Activated T-cell treated with anti-CD3 and anti-CD28 coated beads, Interleukin-2, amount 50 U/mL, for 24 hours (primary cell): ENCODE data around the gene ADPRHL1.
"Not testable (repeated sequence)": the region's sequence is repeated elsewhere in the genome, so short reads cannot be mapped to it uniquely, and the experiment has no call there.

Experiments
- DNase-seq: peaks from one replicate; pipeline ENCODE4 v3.0.0-alpha.2; 2020
- H3K27ac Mint-ChIP-seq: 2 replicates; pipeline ENCODE4 v1.8.0; 2020; ENCODE audit warnings: mild to moderate bottlenecking, mixed read lengths
- H3K27me3 Mint-ChIP-seq: 2 replicates; pipeline ENCODE4 v1.8.0; 2020; ENCODE audit warnings: mixed read lengths
- H3K36me3 Mint-ChIP-seq: 2 replicates; pipeline ENCODE4 v1.8.0; 2020; ENCODE audit warnings: low read depth, mixed read lengths
- H3K4me1 Mint-ChIP-seq: 2 replicates; pipeline ENCODE4 v1.8.0; 2020; ENCODE audit warnings: low read depth, mixed read lengths
- H3K4me3 Mint-ChIP-seq: 2 replicates; pipeline ENCODE4 v1.8.0; 2020; ENCODE audit warnings: mild to moderate bottlenecking, moderate library complexity, mixed read lengths
- H3K9me3 Mint-ChIP-seq: 2 replicates; pipeline ENCODE4 v1.8.0; 2020; ENCODE audit warnings: mixed read lengths

The ADPRHL1 gene

DNA sequence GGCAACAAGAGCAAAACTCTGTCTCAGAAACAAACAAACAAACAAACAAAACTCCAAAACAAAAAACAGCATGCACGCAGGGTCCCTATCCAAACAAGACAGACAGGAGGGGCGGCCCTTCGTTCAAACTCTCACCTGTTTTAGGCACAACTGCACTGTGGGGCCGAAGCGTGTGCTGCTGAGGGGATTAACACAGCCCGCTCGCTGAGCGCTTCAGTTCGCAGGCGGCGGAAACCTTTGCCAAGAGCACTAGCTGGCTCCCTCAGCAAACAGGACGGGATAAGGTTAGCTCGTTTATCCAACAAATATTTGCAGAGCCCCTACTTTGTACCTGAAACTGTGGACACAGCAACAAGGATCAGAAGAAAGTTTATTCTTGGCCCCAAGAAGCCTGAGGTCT lies 1.6 kb upstream of the ADPRHL1 start:
- no peak overlapping the region for H3K27ac Mint-ChIP-seq
- H3K36me3 Mint-ChIP-seq = peaks cover 68% of the 10 kb centered on the region
- H3K4me1 Mint-ChIP-seq = no peaks in the 10 kb centered on the region
- H3K9me3 Mint-ChIP-seq = no peaks in the 10 kb centered on the region
- H3K4me3 Mint-ChIP-seq = no peak overlapping the region
- DNase-seq = peak; percentile 2
- H3K27me3 Mint-ChIP-seq = no peaks in the 10 kb centered on the region

DNA sequence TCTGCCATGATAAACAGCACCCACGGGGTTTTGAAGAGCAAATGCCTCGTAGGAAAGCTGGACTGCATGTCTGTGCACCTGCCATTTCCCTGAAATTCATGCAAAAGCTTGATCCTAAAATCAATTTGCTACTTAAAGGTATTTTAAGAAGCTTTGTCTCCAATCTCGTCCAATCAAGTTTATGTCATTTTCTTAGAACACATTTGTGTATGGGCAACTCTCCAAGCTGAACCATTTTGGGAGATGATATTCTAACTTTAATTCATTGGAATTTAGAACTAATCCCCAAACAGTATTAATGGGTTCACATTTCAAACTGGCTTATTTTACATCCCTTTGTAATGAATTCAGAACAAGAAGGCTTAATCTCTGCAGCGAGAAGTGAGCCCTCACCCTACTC lies 822 bp downstream of the ADPRHL1 start:
- DNase-seq = no peak
- H3K9me3 Mint-ChIP-seq = no peaks in the 10 kb centered on the region
- no peaks in the 10 kb centered on the region for H3K4me1 Mint-ChIP-seq
- no peaks in the 10 kb centered on the region for H3K27me3 Mint-ChIP-seq
- H3K4me3 Mint-ChIP-seq = no peak overlapping the region
- H3K27ac Mint-ChIP-seq = no peak overlapping the region
- H3K36me3 Mint-ChIP-seq = peaks cover 44% of the 10 kb centered on the region

DNA sequence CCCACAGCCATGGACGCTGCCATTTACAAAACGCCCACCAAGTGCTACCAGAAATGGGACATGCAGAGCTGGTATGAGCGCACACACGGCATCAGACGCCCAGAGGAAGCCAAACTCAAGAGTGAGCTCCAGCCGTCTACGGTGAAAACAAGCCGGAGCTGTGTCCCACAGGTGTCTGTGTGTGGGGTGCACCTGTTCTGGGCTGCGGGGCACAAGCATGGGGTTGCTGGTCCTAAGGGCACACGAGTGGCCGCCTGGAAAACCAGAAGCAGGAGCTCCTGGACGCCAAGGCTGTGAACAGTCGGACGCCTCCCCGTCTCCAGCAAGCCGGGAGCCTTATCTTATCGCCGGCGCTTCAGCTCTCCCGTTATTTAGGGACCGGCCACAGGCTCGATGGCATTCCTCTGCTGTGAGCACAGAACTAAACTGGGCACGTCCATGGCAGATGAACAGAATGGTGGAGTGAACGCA lies 1.3 kb downstream of the ADPRHL1 start:
- DNase-seq = no peak
- Mint-ChIP-seq H3K9me3 (no peaks in the 10 kb centered on the region), H3K4me1 (no peaks in the 10 kb centered on the region), H3K4me3 (no peak overlapping the region), H3K36me3 (peaks cover 40% of the 10 kb centered on the region), H3K27ac (no peak overlapping the region), H3K27me3 (no peaks in the 10 kb centered on the region)

DNA sequence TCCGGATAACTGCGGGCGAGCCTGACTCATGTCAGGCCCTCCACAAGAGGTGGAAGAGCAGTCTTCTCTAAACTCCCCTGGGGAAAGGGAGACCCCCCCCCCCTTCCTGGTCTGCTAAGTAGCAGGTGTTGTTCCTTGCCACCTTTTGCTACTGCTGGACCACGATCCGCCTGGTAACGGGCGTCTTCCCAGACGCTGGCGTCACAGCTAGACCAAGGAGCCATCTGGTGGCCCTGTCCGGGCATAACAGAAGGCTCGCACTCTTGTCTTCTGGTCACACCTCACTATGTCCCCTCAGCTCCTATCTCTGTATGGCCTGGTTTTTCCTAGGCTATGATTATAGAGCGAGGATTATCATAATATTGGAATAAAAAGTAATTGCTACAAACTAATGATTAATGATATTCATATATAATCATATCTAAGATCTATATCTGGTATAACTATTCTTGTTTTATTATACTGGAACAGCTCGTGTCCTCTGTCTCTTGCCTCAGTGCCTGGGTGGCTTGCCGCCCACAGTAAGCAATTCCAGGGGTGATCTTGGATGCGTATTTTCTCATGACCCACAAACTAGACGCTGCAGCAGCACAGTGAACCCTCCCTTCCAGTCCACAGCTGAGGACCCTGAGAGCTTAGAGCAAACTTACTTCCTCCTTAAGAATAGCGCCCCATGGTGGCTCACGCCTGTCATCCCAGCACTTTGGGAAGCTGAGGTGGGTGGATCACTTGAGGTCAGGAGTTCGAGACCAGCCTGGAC lies 2.2 kb downstream of the ADPRHL1 start:
- not testable (repeated sequence) for H3K9me3 Mint-ChIP-seq, DNase-seq, H3K27me3 Mint-ChIP-seq, H3K4me3 Mint-ChIP-seq, H3K27ac Mint-ChIP-seq, H3K4me1 Mint-ChIP-seq
- H3K36me3 Mint-ChIP-seq = peaks cover 33% of the 10 kb centered on the region

DNA sequence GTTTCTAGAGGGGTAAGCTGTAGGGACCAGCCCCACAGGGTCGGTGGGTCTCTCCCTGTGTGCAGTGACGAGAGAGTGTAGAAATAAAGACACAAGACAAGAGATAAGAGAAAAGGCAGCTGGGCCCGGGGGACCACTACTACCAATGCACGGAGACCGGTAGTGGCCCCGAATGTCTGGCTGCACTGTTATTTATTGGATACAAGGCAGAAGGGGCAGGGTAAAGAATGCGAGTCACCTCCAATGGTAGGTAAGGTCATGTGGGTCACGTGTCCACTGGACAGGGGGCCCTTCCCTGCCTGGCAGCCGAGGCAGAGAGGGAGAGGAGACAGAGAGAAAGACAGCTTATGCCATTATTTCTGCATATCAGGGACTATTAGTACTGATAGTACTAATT lies 2.9 kb downstream of the ADPRHL1 start:
- H3K4me1 Mint-ChIP-seq, DNase-seq, H3K4me3 Mint-ChIP-seq, H3K27ac Mint-ChIP-seq, H3K27me3 Mint-ChIP-seq, H3K9me3 Mint-ChIP-seq: not testable (repeated sequence)
- H3K36me3 Mint-ChIP-seq = peaks cover 26% of the 10 kb centered on the region

DNA sequence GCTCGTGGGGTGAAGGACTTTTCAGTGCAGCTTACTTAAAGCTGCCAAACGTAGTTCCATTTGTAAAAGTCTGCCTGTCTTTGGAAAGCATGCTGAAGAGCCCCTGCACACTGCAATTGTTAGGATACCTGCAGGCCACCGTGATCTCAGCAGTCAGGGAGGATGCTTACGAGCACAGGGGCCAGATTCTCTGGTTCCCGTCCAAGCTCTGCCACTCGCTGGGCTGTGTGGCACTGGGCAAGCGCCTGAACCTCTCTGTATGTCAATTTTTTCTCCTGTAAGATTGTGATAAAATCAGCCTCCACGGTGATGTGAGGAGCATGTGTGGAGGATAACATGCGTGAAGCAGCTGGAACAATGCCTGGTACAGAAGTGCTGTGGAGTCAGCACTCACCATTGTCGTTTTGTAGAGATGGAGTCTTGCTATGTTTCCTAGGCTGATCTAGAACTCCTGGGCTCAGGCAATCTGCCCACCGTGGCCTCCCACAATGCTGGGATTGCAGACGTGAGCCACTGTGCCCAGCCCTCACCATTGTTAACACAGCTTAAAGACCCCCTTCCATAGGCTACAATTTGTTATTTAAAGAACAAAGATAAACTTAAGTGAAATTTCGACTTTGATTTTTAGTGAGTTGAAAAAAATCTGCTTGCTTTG lies 3.5 kb downstream of the ADPRHL1 start:
- Mint-ChIP-seq H3K27me3 (no peaks in the 10 kb centered on the region), H3K4me3 (peak overlapping the region; percentile 18), H3K9me3 (no peaks in the 10 kb centered on the region), H3K27ac (peak overlapping the region; percentile 9), H3K4me1 (no peaks in the 10 kb centered on the region), H3K36me3 (peaks cover 21% of the 10 kb centered on the region)
- no peak for DNase-seq

DNA sequence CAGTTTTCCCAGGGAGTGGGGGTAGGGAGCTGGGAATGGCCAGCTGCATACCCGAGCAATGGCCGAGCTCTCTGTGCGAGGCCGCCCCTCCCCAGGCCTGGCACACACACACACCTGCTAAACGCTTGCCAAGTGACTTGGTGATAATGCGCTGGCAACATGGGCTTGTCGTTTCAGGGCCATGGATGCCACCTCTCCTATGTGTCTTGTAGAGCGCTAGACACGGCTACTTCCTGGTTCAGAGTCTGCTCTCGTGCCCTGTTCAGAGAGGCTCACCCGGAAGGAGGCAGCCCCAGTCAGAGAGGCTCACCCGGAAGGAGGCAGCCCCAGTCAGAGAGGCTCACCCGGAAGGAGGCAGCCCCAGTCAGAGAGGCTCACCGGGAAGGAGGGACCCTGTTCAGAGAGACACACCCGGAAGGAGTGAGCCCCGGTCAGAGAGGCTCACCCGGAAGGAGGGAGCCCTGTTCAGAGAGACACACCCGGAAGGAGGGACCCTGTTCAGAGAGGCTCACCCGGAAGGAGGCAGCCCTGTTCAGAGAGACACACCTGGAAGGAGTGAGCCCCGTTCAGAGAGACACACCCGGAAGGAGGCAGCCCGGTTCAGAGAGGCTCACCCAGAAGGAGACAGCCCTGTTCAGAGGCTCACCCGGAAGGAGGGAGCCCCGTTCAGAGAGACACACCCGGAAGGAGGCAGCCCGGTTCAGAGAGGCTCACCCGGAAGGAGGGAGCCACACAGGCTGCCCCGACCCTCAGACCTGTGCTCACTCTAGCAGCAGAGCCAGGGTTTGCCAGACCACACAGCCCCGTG lies 4.2 kb downstream of the ADPRHL1 start:
- DNase-seq = peak; percentile 38
- peaks cover 17% of the 10 kb centered on the region for H3K36me3 Mint-ChIP-seq

DNA sequence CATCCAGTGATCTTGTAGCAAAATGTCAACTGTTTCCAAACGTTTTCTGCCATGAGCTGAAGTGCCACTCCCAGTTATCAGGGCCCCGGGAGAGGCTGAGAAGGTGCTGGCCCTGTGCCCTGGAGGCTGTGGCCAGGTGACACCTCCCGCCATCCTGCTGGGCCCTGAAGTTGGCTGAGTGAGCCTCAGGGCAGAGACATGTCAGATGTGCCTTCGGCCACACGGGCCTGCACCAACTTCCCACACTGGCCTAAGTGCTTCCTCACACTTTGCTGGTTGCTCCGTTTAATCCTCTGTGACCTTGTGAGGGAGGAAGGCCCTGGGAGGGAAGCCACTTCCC lies 4.8 kb downstream of the ADPRHL1 start:
- peak overlapping the region; percentile 64 for H3K4me3 Mint-ChIP-seq
- no peaks in the 10 kb centered on the region for H3K4me1 Mint-ChIP-seq
- H3K27ac Mint-ChIP-seq = peak overlapping the region; percentile 14
- no peaks in the 10 kb centered on the region for H3K9me3 Mint-ChIP-seq
- DNase-seq = no peak
- peaks cover 11% of the 10 kb centered on the region for H3K36me3 Mint-ChIP-seq
- H3K27me3 Mint-ChIP-seq = no peaks in the 10 kb centered on the region

More for the DNA sequence above, 4.2 kb downstream of the ADPRHL1 start:
- Mint-ChIP-seq H3K27ac (peak overlapping the region; percentile 14), H3K27me3 (no peaks in the 10 kb centered on the region), H3K9me3 (no peaks in the 10 kb centered on the region), H3K4me3 (peak overlapping the region; percentile 64), H3K4me1 (no peaks in the 10 kb centered on the region)

DNA sequence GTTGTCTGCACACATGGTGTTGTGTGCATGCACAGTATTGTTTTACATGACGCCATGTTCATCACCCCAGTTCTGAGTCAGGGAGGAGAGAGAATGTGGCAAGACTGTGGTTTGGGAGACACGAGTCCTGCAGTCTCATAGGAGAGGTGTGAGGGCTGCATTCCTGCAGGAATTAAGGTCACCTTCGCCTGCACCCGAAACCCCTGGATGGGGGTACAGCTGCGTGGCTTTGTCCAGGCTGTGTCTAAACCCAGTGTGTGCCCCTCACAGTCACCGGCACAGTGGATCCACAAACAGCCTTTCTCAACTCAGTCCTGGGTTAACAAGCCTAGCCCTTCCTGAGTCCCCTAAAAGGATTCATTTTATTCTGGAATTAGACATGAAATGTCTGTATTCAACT lies 5.7 kb downstream of the ADPRHL1 start:
- no peak for DNase-seq
- peaks cover 4% of the 10 kb centered on the region for H3K36me3 Mint-ChIP-seq
- no peak overlapping the region for H3K4me3 Mint-ChIP-seq
- H3K9me3 Mint-ChIP-seq = peaks cover 2% of the 10 kb centered on the region
- H3K27ac Mint-ChIP-seq = no peak overlapping the region
- H3K27me3 Mint-ChIP-seq = no peaks in the 10 kb centered on the region
- H3K4me1 Mint-ChIP-seq = no peaks in the 10 kb centered on the region

DNA sequence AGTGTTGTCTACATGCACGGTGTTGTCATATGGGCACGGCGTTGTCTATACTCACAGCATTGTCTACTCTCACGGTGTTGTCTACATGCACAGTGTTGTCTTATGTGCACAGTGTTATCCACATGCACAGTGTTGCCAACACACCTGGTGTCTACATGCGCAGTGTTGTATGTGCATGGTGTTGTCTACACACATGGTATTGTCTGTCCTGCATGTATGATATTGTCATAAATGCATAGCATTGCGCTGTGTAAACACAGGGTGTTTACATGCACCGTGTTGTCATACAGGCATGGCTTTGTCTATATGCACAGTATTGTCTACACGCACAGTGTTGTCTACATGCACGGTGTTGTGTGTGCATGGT lies 6.8 kb downstream of the ADPRHL1 start:
- H3K9me3 Mint-ChIP-seq = peaks cover 2% of the 10 kb centered on the region
- H3K27me3 Mint-ChIP-seq = no peaks in the 10 kb centered on the region
- no peak overlapping the region for H3K4me3 Mint-ChIP-seq
- no peak overlapping the region for H3K27ac Mint-ChIP-seq
- peaks cover 4% of the 10 kb centered on the region for H3K36me3 Mint-ChIP-seq
- H3K4me1 Mint-ChIP-seq = no peaks in the 10 kb centered on the region
- DNase-seq = no peak

DNA sequence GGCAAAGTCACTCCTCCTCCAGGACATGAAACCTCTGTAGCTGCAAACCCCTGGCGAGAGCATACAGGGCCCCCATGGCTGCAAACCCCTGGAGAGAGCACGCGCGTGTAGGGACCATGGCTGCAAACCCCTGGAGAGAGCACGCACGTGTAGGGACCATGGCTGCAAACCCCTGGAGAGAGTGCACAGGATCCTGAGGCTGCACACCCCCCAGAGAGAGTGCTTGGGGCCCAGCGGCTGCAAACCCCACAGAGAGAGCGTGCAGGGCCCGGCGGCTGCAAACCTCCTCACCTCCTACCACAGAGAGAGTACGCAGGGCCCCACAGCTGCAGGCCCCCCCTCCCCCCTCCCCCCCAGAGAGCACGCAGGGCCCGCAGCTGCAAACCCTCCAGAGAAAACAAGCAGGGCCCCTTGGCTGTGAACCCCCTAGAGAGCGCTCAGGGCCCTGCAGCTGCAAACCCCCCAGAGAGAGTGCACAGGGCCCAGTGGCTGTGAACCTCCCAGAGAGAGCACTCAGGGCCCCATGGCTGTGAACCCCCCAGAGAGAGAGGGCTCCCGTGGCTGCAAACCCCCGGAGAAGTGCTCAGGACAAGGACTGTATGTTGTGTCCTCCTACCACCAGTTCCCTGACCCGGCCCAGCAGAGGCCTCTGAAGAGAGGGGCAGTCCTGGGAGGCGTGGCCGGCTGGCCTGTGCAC lies 7.3 kb downstream of the ADPRHL1 start:
- Mint-ChIP-seq H3K27me3 (no peaks in the 10 kb centered on the region), H3K4me3 (no peak overlapping the region), H3K4me1 (no peaks in the 10 kb centered on the region), H3K36me3 (peaks cover 4% of the 10 kb centered on the region), H3K27ac (no peak overlapping the region), H3K9me3 (peaks cover 4% of the 10 kb centered on the region)
- no peak for DNase-seq

DNA sequence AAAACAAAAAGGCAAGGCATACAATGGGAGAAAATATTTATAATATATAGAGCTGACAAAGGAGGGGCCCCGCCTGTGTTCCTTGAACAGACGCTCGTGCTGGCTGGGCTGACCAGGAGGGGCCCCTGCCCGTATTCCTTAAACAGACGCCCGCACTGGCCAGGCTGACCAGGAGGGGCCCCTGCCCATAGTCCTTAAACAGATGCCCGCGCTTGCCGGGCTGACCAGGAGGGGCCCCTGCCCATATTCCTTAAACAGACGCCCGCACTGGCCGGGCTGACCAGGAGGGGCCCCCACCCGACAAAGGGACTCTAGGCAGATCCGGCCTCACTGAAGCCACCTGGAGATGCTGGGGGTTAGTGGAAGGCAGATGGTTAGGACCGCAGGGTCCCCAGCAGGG lies 9.3 kb downstream of the ADPRHL1 start:
- H3K4me1 Mint-ChIP-seq = no peaks in the 10 kb centered on the region
- H3K27ac Mint-ChIP-seq = no peak overlapping the region
- no peak overlapping the region for H3K4me3 Mint-ChIP-seq
- H3K9me3 Mint-ChIP-seq = peaks cover 4% of the 10 kb centered on the region
- DNase-seq = no peak
- H3K27me3 Mint-ChIP-seq = no peaks in the 10 kb centered on the region
- H3K36me3 Mint-ChIP-seq = peaks cover 4% of the 10 kb centered on the region

DNA sequence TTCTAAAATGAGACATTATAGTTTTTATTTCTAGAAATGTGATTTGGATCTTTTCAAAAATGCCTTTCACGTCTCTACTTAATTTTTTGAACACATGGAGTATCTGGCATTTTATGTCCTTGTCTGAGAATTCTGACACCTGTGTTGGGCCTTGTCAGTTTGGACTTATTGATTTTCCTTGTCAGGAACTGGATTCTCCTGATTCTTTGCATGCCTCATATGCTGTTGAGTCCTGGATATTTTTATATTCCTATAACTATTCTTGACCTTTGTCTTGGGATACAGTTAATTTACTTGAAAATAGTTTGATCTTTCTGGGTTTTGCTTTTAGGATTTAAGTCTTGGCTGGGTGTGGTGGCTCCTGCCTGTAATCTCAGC lies 10.3 kb downstream of the ADPRHL1 start:
- no peak overlapping the region for H3K4me3 Mint-ChIP-seq
- H3K4me1 Mint-ChIP-seq = no peaks in the 10 kb centered on the region

DNA sequence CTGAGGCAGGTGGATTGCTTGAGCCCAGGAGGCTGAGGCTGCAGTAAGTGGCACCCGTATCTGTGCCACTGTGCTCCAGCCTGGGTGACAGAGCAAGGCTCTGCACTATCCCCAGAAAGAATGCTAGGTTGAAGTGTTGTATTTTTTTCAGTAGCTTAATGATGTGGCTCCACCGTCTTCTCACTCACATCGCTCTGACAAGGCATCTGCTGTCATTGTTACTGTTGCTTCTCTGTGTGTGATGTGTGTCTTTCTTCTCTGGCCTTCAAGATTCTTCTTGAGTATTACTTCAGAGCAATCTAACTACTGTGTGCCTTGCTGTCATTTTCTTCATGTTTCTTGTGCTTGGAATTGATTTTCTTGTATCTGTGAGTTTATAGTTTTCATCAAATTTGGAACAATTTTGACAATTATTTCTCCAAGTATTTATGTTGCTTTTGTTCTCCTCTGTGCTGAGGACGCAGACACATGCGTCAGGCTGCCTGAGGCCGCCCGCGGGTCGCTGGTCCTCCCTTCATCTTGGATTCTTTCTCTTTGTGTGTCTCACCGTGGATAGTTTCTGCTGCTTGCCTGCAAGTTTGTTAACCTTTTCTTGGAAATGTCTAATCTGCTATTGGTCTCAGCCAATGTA lies 10.8 kb downstream of the ADPRHL1 start:
- Mint-ChIP-seq H3K4me1 (no peaks in the 10 kb centered on the region), H3K36me3 (peaks cover 4% of the 10 kb centered on the region), H3K9me3 (peaks cover 4% of the 10 kb centered on the region), H3K27me3 (no peaks in the 10 kb centered on the region), H3K4me3 (no peak overlapping the region), H3K27ac (no peak overlapping the region)
- no peak for DNase-seq

More for the DNA sequence above, 10.3 kb downstream of the ADPRHL1 start:
- DNase-seq = no peak
- Mint-ChIP-seq H3K27me3 (no peaks in the 10 kb centered on the region), H3K36me3 (peaks cover 4% of the 10 kb centered on the region), H3K9me3 (peaks cover 4% of the 10 kb centered on the region), H3K27ac (no peak overlapping the region)
